ENCODE data around the gene EXOG.

The EXOG gene

DNA sequence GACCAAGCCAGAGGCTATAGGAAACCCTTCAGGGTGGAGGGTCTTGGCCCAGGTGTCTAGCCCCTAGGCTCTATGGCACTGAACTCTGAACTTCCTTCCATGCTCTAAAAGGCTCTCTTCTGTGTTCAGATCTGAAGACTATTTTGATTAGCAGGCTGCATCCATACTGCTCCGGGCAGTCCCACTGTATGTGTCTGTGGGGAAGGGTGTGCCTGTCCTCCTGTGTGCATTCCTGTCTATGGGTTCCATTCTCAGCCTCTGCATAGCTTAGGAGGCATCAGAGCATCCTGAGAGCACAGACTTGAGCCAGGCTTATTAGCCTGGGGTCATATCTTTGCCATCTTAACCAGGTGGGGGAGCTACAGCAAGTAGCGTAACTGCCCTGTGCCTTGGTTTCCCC, 38.0 kb downstream of the EXOG start:
- Histone ChIP-seq H3K36me3 (ENCODE audit: control insufficient read depth in 2 of 2, insufficient read depth in 2 of 2, low read length in 2 of 2) (peaks cover 5 to 8% of the 10 kb centered on the region in 2 donors), H3K9ac (ENCODE audit: low read length in 2 of 2) (no peak overlapping the region), H3K27ac (ENCODE audit: low read length) (no peak overlapping the region), H3K9me3 (ENCODE audit: control insufficient read depth in 2 of 2, low read length in 2 of 2) (no peaks in the 10 kb centered on the region), H3K27me3 (ENCODE audit: control insufficient read depth in 1 of 2, insufficient read depth in 2 of 2, low read length in 2 of 2) (no peaks in the 10 kb centered on the region), H3K4me1 (ENCODE audit: control insufficient read depth, insufficient read depth, low read length) (no peaks in the 10 kb centered on the region), H3K4me3 (ENCODE audit: low read length in 2 of 2) (no peak overlapping the region)

DNA sequence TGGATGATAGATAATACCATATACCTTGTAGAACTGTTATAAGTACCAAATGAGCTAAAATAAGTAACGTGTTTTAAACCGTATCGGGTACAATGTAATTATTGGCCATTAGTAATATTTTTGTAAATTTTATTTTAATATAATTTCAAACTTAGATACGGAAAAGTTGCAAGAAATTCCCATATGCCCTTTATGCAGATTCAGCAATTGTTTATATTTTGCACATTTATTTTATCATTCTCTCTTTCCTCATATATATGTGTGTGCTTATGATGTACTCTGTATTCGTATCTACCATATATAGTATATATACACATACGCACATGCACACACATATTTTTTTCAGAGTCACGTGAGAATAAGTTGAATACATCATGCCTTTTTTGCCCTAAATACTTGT, 38.5 kb downstream of the EXOG start:
- Histone ChIP-seq H3K36me3 (ENCODE audit: control insufficient read depth in 2 of 2, insufficient read depth in 2 of 2, low read length in 2 of 2) (peaks cover 5 to 8% of the 10 kb centered on the region in 2 donors), H3K9ac (ENCODE audit: low read length in 2 of 2) (no peak overlapping the region), H3K9me3 (ENCODE audit: control insufficient read depth in 2 of 2, low read length in 2 of 2) (no peaks in the 10 kb centered on the region), H3K27me3 (ENCODE audit: control insufficient read depth in 1 of 2, insufficient read depth in 2 of 2, low read length in 2 of 2) (no peaks in the 10 kb centered on the region), H3K4me3 (ENCODE audit: low read length in 2 of 2) (no peak overlapping the region), H3K27ac (ENCODE audit: low read length) (no peak overlapping the region), H3K4me1 (ENCODE audit: control insufficient read depth, insufficient read depth, low read length) (no peaks in the 10 kb centered on the region)

DNA sequence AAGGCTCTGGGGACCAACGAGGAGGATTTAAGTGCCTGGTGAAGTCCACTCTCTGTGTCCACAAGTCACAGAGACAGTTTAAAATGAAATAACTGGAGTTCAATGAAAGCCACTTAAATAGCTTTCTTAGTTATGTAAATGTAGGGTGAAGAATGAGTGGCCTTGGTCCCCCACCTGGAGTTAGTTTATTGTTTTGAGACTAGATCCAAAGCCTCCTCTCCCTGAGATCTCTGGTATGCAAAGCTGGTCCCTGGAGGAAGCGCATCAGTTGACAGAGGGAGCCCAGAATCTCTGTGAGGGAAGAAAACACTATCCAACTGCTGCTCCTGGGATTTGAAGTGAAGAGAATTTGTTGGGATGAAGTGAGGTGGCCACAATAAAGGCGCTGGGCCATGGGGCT, 40.5 kb downstream of the EXOG start:
- Histone ChIP-seq H3K4me3 (ENCODE audit: low read length in 2 of 2) (no peak overlapping the region), H3K27ac (ENCODE audit: low read length) (no peak overlapping the region), H3K36me3 (ENCODE audit: control insufficient read depth in 2 of 2, insufficient read depth in 2 of 2, low read length in 2 of 2) (peaks cover 3 to 5% of the 10 kb centered on the region in 2 donors), H3K9ac (ENCODE audit: low read length in 2 of 2) (no peak overlapping the region), H3K4me1 (ENCODE audit: control insufficient read depth, insufficient read depth, low read length) (no peaks in the 10 kb centered on the region), H3K27me3 (ENCODE audit: control insufficient read depth in 1 of 2, insufficient read depth in 2 of 2, low read length in 2 of 2) (no peaks in the 10 kb centered on the region), H3K9me3 (ENCODE audit: control insufficient read depth in 2 of 2, low read length in 2 of 2) (no peaks in the 10 kb centered on the region)

DNA sequence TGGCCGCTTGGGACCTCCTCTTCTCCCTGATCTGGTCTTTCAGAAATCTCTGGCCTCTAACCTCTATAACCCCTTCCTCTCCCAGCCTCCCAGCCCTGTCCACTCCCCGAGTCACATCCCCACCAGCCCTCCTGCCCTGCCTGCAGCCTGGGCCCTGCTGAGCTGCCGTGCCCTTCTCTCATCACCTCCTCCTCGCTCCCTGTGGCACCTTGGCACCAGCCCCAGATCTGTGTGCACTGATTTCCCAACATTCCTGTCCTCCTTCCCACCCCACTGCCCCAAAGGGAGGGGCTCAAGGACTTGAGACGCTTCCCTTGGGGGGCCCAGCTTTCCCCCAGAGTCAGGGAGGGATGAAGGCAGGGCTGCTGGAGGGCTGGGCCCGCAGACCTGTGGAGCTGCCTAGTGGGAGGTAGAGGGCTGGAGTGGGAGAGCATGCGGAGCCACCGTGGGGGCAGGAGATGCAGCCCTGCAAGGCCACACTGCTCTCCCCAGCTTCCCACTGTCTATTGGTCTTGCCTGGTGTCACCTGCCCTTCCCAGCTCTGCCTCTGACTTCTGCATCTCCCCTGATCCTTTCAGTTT, 42.7 kb downstream of the EXOG start:
- Histone ChIP-seq H3K9me3 (ENCODE audit: control insufficient read depth in 2 of 2, low read length in 2 of 2) (no peaks in the 10 kb centered on the region), H3K36me3 (ENCODE audit: control insufficient read depth in 2 of 2, insufficient read depth in 2 of 2, low read length in 2 of 2) (peaks cover 3 to 5% of the 10 kb centered on the region in 2 donors), H3K4me1 (ENCODE audit: control insufficient read depth, insufficient read depth, low read length) (no peaks in the 10 kb centered on the region), H3K27ac (ENCODE audit: low read length) (no peak overlapping the region), H3K4me3 (ENCODE audit: low read length in 2 of 2) (no peak overlapping the region), H3K27me3 (ENCODE audit: control insufficient read depth in 1 of 2, insufficient read depth in 2 of 2, low read length in 2 of 2) (no peaks in the 10 kb centered on the region), H3K9ac (ENCODE audit: low read length in 2 of 2) (no peak overlapping the region)

DNA sequence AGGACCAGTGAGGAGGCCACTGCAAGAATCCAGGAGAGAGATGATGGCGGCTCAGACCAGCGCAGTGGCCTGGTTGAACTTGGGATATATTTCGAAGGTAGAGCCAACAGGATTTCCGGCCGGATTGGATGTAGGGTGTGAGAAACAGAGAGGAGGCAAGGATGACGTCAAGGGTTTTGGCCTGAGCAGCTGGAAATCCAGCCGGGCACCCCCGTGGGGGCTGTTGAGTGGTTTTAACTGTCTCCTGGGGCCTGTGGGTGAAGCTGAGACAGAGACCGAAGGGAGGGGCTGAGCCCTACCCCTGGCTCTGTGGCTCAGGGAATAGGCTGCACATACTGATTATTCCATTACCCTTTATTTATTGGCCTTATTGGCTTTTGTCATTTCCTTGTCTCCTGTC, 45.7 kb downstream of the EXOG start:
- H3K9me3 ChIP-seq (ENCODE audit: control insufficient read depth in 2 of 2, low read length in 2 of 2), result no peaks in the 10 kb centered on the region
- H3K27ac ChIP-seq (ENCODE audit: low read length), result no peak overlapping the region
- H3K27me3 ChIP-seq (ENCODE audit: control insufficient read depth in 1 of 2, insufficient read depth in 2 of 2, low read length in 2 of 2), result no peaks in the 10 kb centered on the region
- no peaks in the 10 kb centered on the region for H3K36me3 ChIP-seq (ENCODE audit: control insufficient read depth in 2 of 2, insufficient read depth in 2 of 2, low read length in 2 of 2)
- H3K4me3 ChIP-seq (ENCODE audit: low read length in 2 of 2), result no peak overlapping the region
- no peaks in the 10 kb centered on the region for H3K4me1 ChIP-seq (ENCODE audit: control insufficient read depth, insufficient read depth, low read length)
- H3K9ac ChIP-seq (ENCODE audit: low read length in 2 of 2), result no peak overlapping the region

DNA sequence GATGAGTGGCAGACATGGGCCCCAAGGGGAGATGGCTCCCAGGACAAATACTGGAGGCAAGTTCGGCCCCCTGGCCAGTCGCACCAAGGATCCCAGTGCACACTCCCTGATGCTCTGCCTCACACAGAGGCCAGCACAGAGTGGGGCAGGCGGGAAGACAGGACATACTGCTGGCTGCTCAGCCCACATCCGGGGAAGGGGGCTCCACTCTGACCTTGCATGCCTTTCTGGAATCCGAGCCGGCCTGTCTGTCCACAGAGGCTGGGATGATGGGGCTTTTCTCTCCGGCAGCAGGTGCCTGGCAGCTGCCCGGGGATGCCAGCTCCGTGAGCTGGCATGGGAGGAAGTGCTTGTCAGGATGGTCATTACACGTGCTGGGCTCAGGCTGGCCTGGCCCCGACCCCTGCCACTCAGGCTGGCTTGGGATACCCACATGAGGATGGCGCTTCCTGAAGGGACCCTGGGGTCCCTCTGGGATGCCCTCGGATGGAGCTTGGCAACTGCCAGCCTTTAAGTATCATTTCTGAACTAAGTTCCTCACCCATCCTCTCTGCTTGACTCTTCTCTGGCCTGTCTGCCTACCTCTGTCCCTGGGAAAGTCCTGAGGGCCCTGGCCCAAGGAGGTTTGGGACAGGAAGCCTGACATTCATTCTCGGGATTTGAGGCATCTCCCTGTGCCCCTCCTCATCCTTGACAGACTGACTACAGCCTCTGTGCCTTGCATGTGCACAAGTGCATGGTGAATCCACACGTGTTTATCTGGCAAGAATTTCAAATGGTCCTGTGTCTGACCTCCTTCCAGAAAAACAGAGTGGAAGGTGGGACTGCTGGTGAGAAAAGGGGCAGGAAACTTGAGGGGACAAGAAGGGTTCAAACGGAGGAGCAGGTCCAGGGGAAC, 46.5 kb downstream of the EXOG start:
- Histone ChIP-seq H3K27ac (ENCODE audit: low read length) (no peak overlapping the region), H3K4me1 (ENCODE audit: control insufficient read depth, insufficient read depth, low read length) (no peaks in the 10 kb centered on the region)

DNA sequence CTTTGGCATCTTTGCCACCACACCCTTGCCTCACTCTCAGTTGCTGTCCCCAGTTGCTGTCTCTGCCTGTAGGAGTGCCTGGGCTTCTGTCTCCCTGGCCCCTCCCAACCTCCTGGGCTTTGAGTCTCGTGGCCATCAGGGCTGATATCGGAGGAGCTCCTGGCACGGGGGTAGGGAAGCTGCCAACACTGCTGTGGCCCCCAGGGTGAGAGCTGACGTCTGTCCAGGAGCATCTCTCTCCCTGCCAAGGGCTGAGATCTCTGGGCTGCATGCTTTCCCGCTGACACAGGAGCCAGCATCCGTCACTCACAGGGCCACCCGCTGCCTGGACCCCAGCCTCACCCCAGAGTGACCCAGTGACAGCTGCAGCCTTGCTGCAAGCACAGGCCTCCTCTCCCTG, 47.4 kb downstream of the EXOG start:
- Histone ChIP-seq H3K27me3 (ENCODE audit: control insufficient read depth in 1 of 2, insufficient read depth in 2 of 2, low read length in 2 of 2) (no peaks in the 10 kb centered on the region), H3K36me3 (ENCODE audit: control insufficient read depth in 2 of 2, insufficient read depth in 2 of 2, low read length in 2 of 2) (no peaks in the 10 kb centered on the region), H3K9ac (ENCODE audit: low read length in 2 of 2) (no peak overlapping the region), H3K4me1 (ENCODE audit: control insufficient read depth, insufficient read depth, low read length) (no peaks in the 10 kb centered on the region), H3K9me3 (ENCODE audit: control insufficient read depth in 2 of 2, low read length in 2 of 2) (no peaks in the 10 kb centered on the region), H3K4me3 (ENCODE audit: low read length in 2 of 2) (no peak overlapping the region), H3K27ac (ENCODE audit: low read length) (no peak overlapping the region)

More for the DNA sequence above, 46.5 kb downstream of the EXOG start:
- H3K4me3 ChIP-seq (ENCODE audit: low read length in 2 of 2), result no peak overlapping the region
- H3K36me3 ChIP-seq (ENCODE audit: control insufficient read depth in 2 of 2, insufficient read depth in 2 of 2, low read length in 2 of 2), result no peaks in the 10 kb centered on the region
- no peaks in the 10 kb centered on the region for H3K27me3 ChIP-seq (ENCODE audit: control insufficient read depth in 1 of 2, insufficient read depth in 2 of 2, low read length in 2 of 2)
- no peak overlapping the region for H3K9ac ChIP-seq (ENCODE audit: low read length in 2 of 2)
- no peaks in the 10 kb centered on the region for H3K9me3 ChIP-seq (ENCODE audit: control insufficient read depth in 2 of 2, low read length in 2 of 2)

DNA sequence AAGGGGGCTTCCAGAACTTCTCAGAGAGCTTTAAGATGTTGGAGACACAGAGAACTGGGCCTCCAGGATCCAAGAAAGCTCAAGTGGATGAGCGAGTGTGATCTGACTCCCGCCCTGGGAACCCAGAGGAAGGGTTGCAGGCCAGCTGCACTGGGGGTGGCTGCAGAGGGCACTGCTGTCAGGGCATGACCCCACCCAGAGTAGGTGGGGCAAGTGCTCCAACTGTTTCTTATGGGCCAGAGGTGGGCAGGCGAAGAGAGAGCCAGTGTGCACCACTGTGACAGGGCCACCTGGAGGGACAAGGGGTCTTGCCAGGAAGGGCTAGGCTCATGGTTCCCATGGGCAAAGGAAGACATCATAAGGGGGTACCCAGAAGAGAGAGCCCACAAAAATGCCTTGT, 48.8 kb downstream of the EXOG start:
- Histone ChIP-seq H3K4me1 (ENCODE audit: control insufficient read depth, insufficient read depth, low read length) (no peaks in the 10 kb centered on the region), H3K36me3 (ENCODE audit: control insufficient read depth in 2 of 2, insufficient read depth in 2 of 2, low read length in 2 of 2) (no peaks in the 10 kb centered on the region), H3K9ac (ENCODE audit: low read length in 2 of 2) (no peak overlapping the region), H3K9me3 (ENCODE audit: control insufficient read depth in 2 of 2, low read length in 2 of 2) (no peaks in the 10 kb centered on the region), H3K27me3 (ENCODE audit: control insufficient read depth in 1 of 2, insufficient read depth in 2 of 2, low read length in 2 of 2) (no peaks in the 10 kb centered on the region), H3K27ac (ENCODE audit: low read length) (no peak overlapping the region), H3K4me3 (ENCODE audit: low read length in 2 of 2) (no peak overlapping the region)

DNA sequence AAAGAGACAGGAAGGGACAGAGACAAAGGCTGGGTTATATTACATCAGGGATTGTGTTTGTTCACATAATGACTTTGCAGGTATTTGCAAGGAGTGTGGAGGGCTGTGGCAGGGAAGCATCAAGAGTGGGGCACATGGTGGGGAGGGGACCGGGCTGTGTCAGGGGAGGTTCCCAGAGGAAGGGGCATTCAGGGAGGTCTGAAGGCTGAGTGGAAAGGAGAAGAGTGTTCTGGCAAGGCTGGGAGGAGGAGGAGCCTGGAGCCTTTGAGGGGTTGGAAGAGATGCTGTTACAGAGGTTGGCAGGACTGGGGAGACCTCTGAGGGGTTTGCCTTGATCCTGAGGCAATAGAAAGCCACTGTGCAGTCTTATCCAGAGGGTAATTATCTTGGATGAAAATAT, 49.4 kb downstream of the EXOG start:
- Histone ChIP-seq H3K36me3 (ENCODE audit: control insufficient read depth in 2 of 2, insufficient read depth in 2 of 2, low read length in 2 of 2) (no peaks in the 10 kb centered on the region), H3K9ac (ENCODE audit: low read length in 2 of 2) (no peak overlapping the region), H3K27me3 (ENCODE audit: control insufficient read depth in 1 of 2, insufficient read depth in 2 of 2, low read length in 2 of 2) (no peaks in the 10 kb centered on the region), H3K4me3 (ENCODE audit: low read length in 2 of 2) (no peak overlapping the region), H3K9me3 (ENCODE audit: control insufficient read depth in 2 of 2, low read length in 2 of 2) (no peaks in the 10 kb centered on the region), H3K27ac (ENCODE audit: low read length) (no peak overlapping the region), H3K4me1 (ENCODE audit: control insufficient read depth, insufficient read depth, low read length) (no peaks in the 10 kb centered on the region)

DNA sequence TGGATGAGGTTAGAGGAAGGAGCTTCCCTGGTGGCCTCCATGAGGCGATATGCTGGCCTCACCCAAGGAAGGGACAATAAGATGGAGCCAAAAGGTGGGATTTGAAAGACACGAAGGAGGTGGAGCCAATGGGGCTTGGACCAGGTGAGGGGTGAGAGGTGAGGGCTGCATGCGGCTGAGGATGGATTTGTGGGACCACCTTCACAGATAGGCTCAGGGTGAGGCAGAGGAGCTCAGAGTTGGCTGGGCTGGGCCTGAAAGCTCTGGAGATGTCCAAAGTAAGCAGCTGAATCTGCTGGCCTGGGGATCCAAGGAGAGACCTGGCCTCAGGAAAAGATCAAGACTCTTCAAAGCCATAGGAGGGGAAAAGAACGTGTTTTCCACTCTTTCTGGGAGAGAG, 49.8 kb downstream of the EXOG start:
- no peaks in the 10 kb centered on the region for H3K9me3 ChIP-seq (ENCODE audit: control insufficient read depth in 2 of 2, low read length in 2 of 2)

More for the DNA sequence above, 49.8 kb downstream of the EXOG start:
- Histone ChIP-seq H3K27ac (ENCODE audit: low read length) (no peak overlapping the region), H3K4me1 (ENCODE audit: control insufficient read depth, insufficient read depth, low read length) (no peaks in the 10 kb centered on the region), H3K4me3 (ENCODE audit: low read length in 2 of 2) (no peak overlapping the region), H3K27me3 (ENCODE audit: control insufficient read depth in 1 of 2, insufficient read depth in 2 of 2, low read length in 2 of 2) (no peaks in the 10 kb centered on the region), H3K9ac (ENCODE audit: low read length in 2 of 2) (no peak overlapping the region), H3K36me3 (ENCODE audit: control insufficient read depth in 2 of 2, insufficient read depth in 2 of 2, low read length in 2 of 2) (no peaks in the 10 kb centered on the region)
